LHCN-M2 (cell line): ENCODE measurements around the gene SYT9. TPM values are rescaled to one million over a fixed set of nuclear protein-coding genes. Genes with fewer than 3 reads are reported as not detected.

Experiments used
- DNase-seq: peaks from one replicate; pipeline ENCODE4 v3.0.0-alpha.2; 2012; ENCODE audit warnings: low read depth
- total RNA-seq: library from RNA; depleted of rRNA; stranded (reverse); fragments of >200 nt; gene quantifications from 2 replicates; pipeline ENCODE4 v1.2.3, GENCODE V29; 2014

SYT9 gene
- total RNA-seq, 1 experiment from 2014 or later: not detected

- DNase-seq: no peak
Measured at GRCh38 chr11:7427733-7428132, 176.0 kb downstream of the SYT9 start.

GRCh38 chr11:7428196-7428595, 176.5 kb downstream of the SYT9 start:
- no peak for DNase-seq

DNA sequence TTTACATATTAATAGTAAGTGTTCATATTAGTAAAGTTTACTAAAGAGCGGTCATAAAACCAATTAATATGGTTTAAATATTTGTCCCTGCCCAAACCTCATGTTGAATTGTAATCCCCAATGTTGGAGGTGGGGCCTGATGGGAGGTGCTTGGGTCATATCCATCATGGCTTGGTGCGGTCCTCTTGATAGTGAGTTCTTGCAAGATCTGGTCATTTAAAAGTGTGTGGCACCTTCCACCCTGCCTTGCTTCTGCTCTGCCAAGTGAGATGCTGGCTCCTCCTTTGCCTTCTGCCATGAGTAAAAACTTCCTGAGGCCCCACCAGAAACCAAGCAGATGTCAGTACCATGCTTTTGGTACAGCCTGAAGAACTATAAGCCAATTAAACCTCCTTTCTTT, 178.8 kb downstream of the SYT9 start:
- no peak for DNase-seq

- no peak for DNase-seq
Measured at GRCh38 chr11:7435176-7435575, 183.5 kb downstream of the SYT9 start.

DNA sequence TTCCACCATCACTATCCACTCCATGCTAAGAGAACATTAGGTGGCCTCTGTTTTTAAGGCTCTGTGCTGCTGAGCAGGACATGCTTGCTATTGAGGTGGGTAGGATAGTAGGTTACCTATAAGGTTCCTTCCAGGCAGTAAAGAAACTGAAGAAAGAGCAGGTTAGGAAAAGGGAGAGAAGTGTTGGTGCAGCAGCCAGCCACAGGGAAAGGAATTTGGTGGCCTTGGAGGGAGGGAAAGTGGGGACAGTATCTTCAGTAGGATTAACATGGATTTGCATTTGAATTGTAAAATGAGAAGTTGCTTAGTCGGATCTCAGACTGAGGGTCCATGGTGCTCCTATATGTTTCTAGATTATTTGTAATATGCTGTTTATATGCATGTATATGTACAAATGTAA, 184.4 kb downstream of the SYT9 start:
- DNase-seq: no peak

DNA sequence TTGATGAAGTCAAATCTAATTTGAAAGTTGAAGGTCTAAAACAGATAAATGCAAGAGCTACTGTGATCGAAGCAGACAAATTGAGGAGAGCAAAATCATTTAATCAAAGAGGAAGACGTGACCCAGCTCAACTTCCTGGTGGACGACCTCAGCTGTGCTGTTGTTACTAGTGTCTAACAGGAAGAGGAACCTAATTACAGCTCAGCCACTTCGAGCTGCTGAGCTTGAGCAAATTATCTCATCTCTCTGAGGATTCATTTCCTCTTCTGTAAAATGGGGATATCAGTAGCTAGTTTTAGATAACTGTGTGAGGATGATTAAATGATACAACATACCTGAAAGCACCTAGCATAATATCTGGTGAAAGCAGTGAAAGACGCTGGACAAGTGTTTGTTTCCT, 185.0 kb downstream of the SYT9 start:
- DNase-seq: no peak

DNA sequence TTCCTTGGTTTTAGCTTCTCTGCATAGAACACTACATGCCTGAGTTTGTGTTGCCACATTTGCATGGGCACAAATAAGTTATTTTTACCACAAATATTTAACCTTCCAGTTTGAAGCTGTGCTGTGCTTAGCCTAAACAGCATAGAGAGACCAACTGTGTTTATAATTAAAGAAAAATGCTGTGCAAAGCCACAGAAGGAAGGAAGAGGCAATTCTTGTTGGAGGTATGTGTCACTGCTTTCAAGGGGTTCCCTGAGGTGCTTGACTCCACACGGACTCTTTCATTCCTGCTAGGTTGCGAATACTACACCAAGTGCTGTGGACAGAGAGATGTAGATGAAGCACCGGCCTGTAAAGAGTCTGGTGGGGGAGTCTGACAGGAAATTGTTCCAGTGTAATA, 186.0 kb downstream of the SYT9 start:
- no peak for DNase-seq

GRCh38 chr11:7439746-7440320, 188.1 kb downstream of the SYT9 start:
- no peak for DNase-seq

- peak; percentile 33 for DNase-seq
Measured at GRCh38 chr11:7442588-7443215, 191.0 kb downstream of the SYT9 start.

- no peak for DNase-seq
Measured at GRCh38 chr11:7444091-7444981, 192.6 kb downstream of the SYT9 start.

DNA sequence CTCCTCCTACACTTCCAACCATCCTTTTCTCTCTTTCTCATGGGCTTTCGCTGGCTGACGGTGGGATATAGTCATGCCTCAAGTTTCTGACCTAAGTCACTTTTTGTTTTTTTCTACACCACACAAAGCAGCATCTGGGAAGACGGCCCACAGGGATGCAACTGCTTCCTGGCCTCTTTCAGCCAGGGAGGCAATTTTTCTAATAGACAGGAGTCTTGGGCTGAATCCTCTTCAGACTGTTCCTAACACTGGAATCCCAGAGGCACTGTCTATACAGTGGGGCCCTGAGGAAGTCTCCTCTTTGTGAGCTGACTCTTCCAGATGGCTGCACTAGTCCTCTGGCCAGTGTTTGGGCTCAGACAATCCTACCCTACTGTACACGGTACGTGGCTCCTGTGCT, 193.9 kb downstream of the SYT9 start:
- DNase-seq: no peak

GRCh38 chr11:7448201-7448600, 196.5 kb downstream of the SYT9 start:
- DNase-seq: no peak

- no peak for DNase-seq
Measured at GRCh38 chr11:7449211-7449840, 197.6 kb downstream of the SYT9 start.

DNA sequence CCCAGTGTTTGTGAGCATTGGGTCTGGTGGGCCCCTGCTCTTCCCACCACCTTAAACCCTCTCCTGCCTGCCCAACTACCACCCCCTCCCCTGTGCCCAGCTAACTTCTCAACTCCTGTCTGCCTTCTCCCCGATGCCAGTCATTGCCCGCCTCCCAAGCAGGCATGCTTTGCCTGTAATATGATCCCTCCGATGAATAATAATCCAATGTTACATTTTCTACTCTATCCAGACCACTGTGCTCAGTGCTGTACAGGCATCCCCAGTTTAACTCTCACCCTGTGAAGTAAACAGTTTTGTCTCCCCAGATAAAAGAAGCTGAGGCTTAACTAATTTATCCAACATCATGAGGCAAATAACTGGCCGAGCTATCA, 198.1 kb downstream of the SYT9 start:
- DNase-seq: no peak

- DNase-seq: no peak
Measured at GRCh38 chr11:7450836-7451235, 199.1 kb downstream of the SYT9 start.

GRCh38 chr11:7451520-7451919, 199.8 kb downstream of the SYT9 start:
- no peak for DNase-seq

DNA sequence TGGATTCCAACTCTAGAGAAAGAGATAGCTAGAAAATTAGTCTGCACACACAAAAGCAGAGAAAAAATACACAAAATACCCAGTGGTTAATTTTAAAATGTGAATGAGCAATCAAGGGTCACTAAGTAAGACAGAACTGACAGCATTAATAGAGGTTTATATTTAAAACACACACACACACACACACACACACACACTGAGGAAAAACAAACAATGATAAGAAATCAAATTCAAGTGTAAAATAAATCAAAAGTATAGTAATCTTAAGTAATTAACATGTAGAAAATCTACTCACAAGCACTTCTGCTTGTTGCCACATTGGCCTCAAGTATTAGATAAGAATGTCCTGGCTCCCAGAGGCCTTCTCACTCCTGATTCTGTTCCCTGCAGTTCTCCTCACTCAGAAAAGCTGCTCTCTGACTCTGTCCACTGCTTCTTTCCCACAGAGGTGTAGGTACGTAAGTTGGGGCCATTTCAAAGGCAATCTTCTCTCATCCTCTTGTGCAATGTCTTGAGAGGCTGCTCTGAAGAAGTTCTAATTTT, 200.3 kb downstream of the SYT9 start:
- no peak for DNase-seq

- DNase-seq: no peak
Measured at GRCh38 chr11:7454854-7455253, 203.2 kb downstream of the SYT9 start.

DNA sequence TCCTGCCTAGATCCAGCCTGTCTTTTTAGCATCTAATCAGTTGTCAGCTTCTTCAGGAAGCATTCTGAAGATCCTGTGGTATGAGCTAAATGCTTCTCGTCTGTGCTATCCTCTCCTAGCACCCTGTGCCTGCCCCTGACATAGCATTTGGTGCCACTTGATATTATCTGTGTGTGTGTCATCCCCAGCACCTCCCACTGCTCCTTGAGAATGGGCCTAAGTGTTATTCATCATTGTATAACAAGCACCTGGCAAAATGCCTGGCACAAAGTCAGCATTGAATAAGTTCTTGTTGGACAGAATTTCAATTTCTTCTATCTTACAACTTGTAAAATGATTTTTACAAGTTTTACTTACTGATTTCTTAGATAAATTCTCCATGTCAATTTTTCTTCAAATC, 205.5 kb downstream of the SYT9 start:
- DNase-seq: no peak

- no peak for DNase-seq
Measured at GRCh38 chr11:7462706-7463105, 211.0 kb downstream of the SYT9 start.

GRCh38 chr11:7467652-7468051, 215.9 kb downstream of the SYT9 start:
- DNase-seq: no peak

- no peak for DNase-seq
Measured at GRCh38 chr11:7469351-7469865, 217.7 kb downstream of the SYT9 start.
